WTC11 (cell line): ENCODE measurements around the gene BACH2. TPM values are rescaled to one million over a fixed set of nuclear protein-coding genes. Genes with fewer than 3 reads are reported as not detected.

Experiments used
- ATAC-seq: fragments of 200-7000 bp; cut with Tn5 transposase; 2 replicates; pipeline ENCODE4 v1.10.0; 2021; ENCODE audit warnings: mild to moderate bottlenecking, moderate library complexity
- CTCF ChIA-PET: fragments of 300-600 bp; sonication (Branson Sonifier 250); formaldehyde crosslinking; loops from one replicate; lab custom pipeline; 2021; ENCODE audit warnings: antibody characterized with exemption; lab: Charles Lee
- POLR2A ChIA-PET: fragments of 350-600 bp; sonication (Branson Sonifier 250); formaldehyde crosslinking; loops from one replicate; lab custom pipeline; 2021; ENCODE audit warnings: antibody characterized with exemption; lab: Charles Lee
- DNase-seq: peaks from one replicate; pipeline ENCODE4 v3.0.0; 2021; ENCODE audit warnings: low spot score
- H3K27ac Mint-ChIP-seq: 2 replicates; pipeline ENCODE4 v1.8.0; 2021; ENCODE audit warnings: mixed read lengths
- H3K27me3 Mint-ChIP-seq: 2 replicates; pipeline ENCODE4 v1.8.0; 2021; ENCODE audit warnings: low read depth, mild to moderate bottlenecking, moderate library complexity, mixed read lengths
- H3K36me3 Mint-ChIP-seq: 2 replicates; pipeline ENCODE4 v1.8.0; 2021; ENCODE audit warnings: mixed read lengths
- H3K4me1 Mint-ChIP-seq: 2 replicates; pipeline ENCODE4 v1.8.0; 2022; ENCODE audit warnings: mixed read lengths
- H3K4me3 Mint-ChIP-seq: 2 replicates; pipeline ENCODE4 v1.8.0; 2021; ENCODE audit warnings: mild to moderate bottlenecking, moderate library complexity, mixed read lengths
- H3K9me3 Mint-ChIP-seq: 2 replicates; pipeline ENCODE4 v1.8.0; 2021; ENCODE audit warnings: mixed read lengths
- CREM ChIP-seq: sonication (generic); formaldehyde crosslinking; IDR thresholded peaks from 2 replicates; pipeline ENCODE4 v1.8.1; 2022; ENCODE audit warnings: mild to moderate bottlenecking, missing genetic modification reagents, moderate library complexity
- E2F5 ChIP-seq: sonication (generic); formaldehyde crosslinking; IDR thresholded peaks from 2 replicates; pipeline ENCODE4 v1.8.1; 2022; ENCODE audit warnings: mild to moderate bottlenecking, moderate library complexity, missing genetic modification reagents
- FOXK1 ChIP-seq: sonication (generic); formaldehyde crosslinking; IDR thresholded peaks from 2 replicates; pipeline ENCODE4 v1.8.0; 2022; ENCODE audit warnings: mild to moderate bottlenecking, moderate library complexity, missing genetic modification reagents
- JAZF1 ChIP-seq: fragments of 250-450 bp; sonication (Bioruptor Pico); IDR thresholded peaks from 2 replicates; pipeline ENCODE4 v1.9.0; 2021; ENCODE audit warnings: moderate library complexity, mild to moderate bottlenecking, inconsistent platforms
- JUN ChIP-seq: sonication (generic); formaldehyde crosslinking; IDR thresholded peaks from 2 replicates; pipeline ENCODE4 v1.8.0; 2023; ENCODE audit warnings: mild to moderate bottlenecking, missing genetic modification reagents
- NFATC4 ChIP-seq: fragments of 250-450 bp; sonication (Bioruptor Pico); IDR thresholded peaks from 2 replicates; pipeline ENCODE4 v1.9.0; 2021; ENCODE audit warnings: mild to moderate bottlenecking
- RELA ChIP-seq: sonication (generic); formaldehyde crosslinking; IDR thresholded peaks from 2 replicates; pipeline ENCODE4 v1.8.1; 2022; ENCODE audit warnings: missing genetic modification reagents, mild to moderate bottlenecking, borderline replicate concordance
- RORB ChIP-seq: fragments of 250-450 bp; sonication (Bioruptor Pico); IDR thresholded peaks from 2 replicates; pipeline ENCODE4 v1.9.0; 2021; ENCODE audit warnings: mild to moderate bottlenecking
- SMAD4 ChIP-seq: sonication (generic); formaldehyde crosslinking; IDR thresholded peaks from 2 replicates; pipeline ENCODE4 v1.8.0; 2022; ENCODE audit warnings: mild to moderate bottlenecking, missing genetic modification reagents
- STAT6 ChIP-seq: sonication (generic); formaldehyde crosslinking; conservative IDR thresholded peaks from 2 replicates; pipeline ENCODE4 v1.8.1; 2023; ENCODE audit warnings: mild to moderate bottlenecking, low read depth, missing genetic modification reagents, moderate library complexity
- TEAD1 ChIP-seq: sonication (generic); formaldehyde crosslinking; IDR thresholded peaks from 2 replicates; pipeline ENCODE4 v1.8.0; 2022; ENCODE audit warnings: mild to moderate bottlenecking, missing genetic modification reagents
- TEAD4 ChIP-seq: sonication (generic); formaldehyde crosslinking; IDR thresholded peaks from 2 replicates; pipeline ENCODE4 v1.8.0; 2022; ENCODE audit warnings: mild to moderate bottlenecking, missing genetic modification reagents
- USF2 ChIP-seq: sonication (generic); formaldehyde crosslinking; IDR thresholded peaks from 2 replicates; pipeline ENCODE4 v1.8.1; 2023; ENCODE audit warnings: mild to moderate bottlenecking, missing genetic modification reagents, moderate library complexity
- ZNF396 ChIP-seq: fragments of 250-450 bp; sonication (Bioruptor Pico); IDR thresholded peaks from 2 replicates; pipeline ENCODE4 v1.8.0; 2021; ENCODE audit warnings: mild to moderate bottlenecking, moderate library complexity, borderline replicate concordance
- total RNA-seq: library from RNA; stranded (reverse); gene quantifications from 3 replicates; pipeline ENCODE4 v1.2.3, GENCODE V29; 2021
- TF ChIP-seq, protein P1 (sequence below): sonication (generic); formaldehyde crosslinking; IDR thresholded peaks from 2 replicates; pipeline ENCODE4 v1.8.1; 2022; ENCODE audit warnings: low read depth, mild to moderate bottlenecking, moderate library complexity, missing genetic modification reagents, borderline replicate concordance
- TF ChIP-seq, protein P2 (sequence below): sonication (generic); formaldehyde crosslinking; IDR thresholded peaks from 2 replicates; pipeline ENCODE4 v1.8.0; 2022; ENCODE audit warnings: mild to moderate bottlenecking, missing genetic modification reagents
- TF ChIP-seq, protein P3 (sequence below): fragments of 250-450 bp; sonication (Bioruptor Pico); IDR thresholded peaks from 2 replicates; pipeline ENCODE4 v1.9.0; 2021; ENCODE audit warnings: mild to moderate bottlenecking, borderline replicate concordance
- TF ChIP-seq, protein P4 (sequence below): sonication (generic); formaldehyde crosslinking; IDR thresholded peaks from 2 replicates; pipeline ENCODE4 v1.8.0; 2023; ENCODE audit warnings: mild to moderate bottlenecking, missing genetic modification reagents
- TF ChIP-seq, protein P5 (sequence below): sonication (generic); formaldehyde crosslinking; IDR thresholded peaks from 2 replicates; pipeline ENCODE4 v1.8.1; 2023; ENCODE audit warnings: mild to moderate bottlenecking, missing genetic modification reagents, borderline replicate concordance

The BACH2 gene
- total RNA-seq, 1 experiment from 2014 or later, result 5.9 TPM

GRCh38 chr6:89950446-89950845, 346.2 kb downstream of the BACH2 start (continued):
- TF ChIP-seq, protein P1, sequence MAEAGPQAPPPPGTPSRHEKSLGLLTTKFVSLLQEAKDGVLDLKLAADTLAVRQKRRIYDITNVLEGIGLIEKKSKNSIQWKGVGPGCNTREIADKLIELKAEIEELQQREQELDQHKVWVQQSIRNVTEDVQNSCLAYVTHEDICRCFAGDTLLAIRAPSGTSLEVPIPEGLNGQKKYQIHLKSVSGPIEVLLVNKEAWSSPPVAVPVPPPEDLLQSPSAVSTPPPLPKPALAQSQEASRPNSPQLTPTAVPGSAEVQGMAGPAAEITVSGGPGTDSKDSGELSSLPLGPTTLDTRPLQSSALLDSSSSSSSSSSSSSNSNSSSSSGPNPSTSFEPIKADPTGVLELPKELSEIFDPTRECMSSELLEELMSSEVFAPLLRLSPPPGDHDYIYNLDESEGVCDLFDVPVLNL, result no peak
- TF ChIP-seq CREM (CRISPR knock-in tag), result no peak
- no peak for TF ChIP-seq TEAD1 (CRISPR knock-in tag)
- no peak for TF ChIP-seq FOXK1 (CRISPR knock-in tag)
- no peak for TF ChIP-seq TEAD4 (CRISPR knock-in tag)
- TF ChIP-seq, protein P2, sequence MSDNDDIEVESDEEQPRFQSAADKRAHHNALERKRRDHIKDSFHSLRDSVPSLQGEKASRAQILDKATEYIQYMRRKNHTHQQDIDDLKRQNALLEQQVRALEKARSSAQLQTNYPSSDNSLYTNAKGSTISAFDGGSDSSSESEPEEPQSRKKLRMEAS (CRISPR knock-in tag), result no peak
- TF ChIP-seq SMAD4, result no peak
- TF ChIP-seq, protein P3, sequence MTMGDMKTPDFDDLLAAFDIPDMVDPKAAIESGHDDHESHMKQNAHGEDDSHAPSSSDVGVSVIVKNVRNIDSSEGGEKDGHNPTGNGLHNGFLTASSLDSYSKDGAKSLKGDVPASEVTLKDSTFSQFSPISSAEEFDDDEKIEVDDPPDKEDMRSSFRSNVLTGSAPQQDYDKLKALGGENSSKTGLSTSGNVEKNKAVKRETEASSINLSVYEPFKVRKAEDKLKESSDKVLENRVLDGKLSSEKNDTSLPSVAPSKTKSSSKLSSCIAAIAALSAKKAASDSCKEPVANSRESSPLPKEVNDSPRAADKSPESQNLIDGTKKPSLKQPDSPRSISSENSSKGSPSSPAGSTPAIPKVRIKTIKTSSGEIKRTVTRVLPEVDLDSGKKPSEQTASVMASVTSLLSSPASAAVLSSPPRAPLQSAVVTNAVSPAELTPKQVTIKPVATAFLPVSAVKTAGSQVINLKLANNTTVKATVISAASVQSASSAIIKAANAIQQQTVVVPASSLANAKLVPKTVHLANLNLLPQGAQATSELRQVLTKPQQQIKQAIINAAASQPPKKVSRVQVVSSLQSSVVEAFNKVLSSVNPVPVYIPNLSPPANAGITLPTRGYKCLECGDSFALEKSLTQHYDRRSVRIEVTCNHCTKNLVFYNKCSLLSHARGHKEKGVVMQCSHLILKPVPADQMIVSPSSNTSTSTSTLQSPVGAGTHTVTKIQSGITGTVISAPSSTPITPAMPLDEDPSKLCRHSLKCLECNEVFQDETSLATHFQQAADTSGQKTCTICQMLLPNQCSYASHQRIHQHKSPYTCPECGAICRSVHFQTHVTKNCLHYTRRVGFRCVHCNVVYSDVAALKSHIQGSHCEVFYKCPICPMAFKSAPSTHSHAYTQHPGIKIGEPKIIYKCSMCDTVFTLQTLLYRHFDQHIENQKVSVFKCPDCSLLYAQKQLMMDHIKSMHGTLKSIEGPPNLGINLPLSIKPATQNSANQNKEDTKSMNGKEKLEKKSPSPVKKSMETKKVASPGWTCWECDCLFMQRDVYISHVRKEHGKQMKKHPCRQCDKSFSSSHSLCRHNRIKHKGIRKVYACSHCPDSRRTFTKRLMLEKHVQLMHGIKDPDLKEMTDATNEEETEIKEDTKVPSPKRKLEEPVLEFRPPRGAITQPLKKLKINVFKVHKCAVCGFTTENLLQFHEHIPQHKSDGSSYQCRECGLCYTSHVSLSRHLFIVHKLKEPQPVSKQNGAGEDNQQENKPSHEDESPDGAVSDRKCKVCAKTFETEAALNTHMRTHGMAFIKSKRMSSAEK (CRISPR knock-in tag), result no peak
- no peak for TF ChIP-seq ZNF396 (CRISPR knock-in tag)
- TF ChIP-seq, protein P4, sequence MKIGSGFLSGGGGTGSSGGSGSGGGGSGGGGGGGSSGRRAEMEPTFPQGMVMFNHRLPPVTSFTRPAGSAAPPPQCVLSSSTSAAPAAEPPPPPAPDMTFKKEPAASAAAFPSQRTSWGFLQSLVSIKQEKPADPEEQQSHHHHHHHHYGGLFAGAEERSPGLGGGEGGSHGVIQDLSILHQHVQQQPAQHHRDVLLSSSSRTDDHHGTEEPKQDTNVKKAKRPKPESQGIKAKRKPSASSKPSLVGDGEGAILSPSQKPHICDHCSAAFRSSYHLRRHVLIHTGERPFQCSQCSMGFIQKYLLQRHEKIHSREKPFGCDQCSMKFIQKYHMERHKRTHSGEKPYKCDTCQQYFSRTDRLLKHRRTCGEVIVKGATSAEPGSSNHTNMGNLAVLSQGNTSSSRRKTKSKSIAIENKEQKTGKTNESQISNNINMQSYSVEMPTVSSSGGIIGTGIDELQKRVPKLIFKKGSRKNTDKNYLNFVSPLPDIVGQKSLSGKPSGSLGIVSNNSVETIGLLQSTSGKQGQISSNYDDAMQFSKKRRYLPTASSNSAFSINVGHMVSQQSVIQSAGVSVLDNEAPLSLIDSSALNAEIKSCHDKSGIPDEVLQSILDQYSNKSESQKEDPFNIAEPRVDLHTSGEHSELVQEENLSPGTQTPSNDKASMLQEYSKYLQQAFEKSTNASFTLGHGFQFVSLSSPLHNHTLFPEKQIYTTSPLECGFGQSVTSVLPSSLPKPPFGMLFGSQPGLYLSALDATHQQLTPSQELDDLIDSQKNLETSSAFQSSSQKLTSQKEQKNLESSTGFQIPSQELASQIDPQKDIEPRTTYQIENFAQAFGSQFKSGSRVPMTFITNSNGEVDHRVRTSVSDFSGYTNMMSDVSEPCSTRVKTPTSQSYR (CRISPR knock-in tag), result no peak

GRCh38 chr6:89948876-89949275, 347.8 kb downstream of the BACH2 start:
- Mint-ChIP-seq H3K9me3 (peaks cover 8% of the 10 kb centered on the region), H3K27ac (no peak overlapping the region), H3K4me1 (peaks cover 6% of the 10 kb centered on the region), H3K4me3 (no peak overlapping the region), H3K36me3 (no peaks in the 10 kb centered on the region), H3K27me3 (no peaks in the 10 kb centered on the region)
- ATAC-seq, result no peak
- POLR2A ChIA-PET, result no interaction called here
- DNase-seq, result no peak
- CTCF ChIA-PET, result interaction anchor here (1.0 to 1.2 kb wide), 2 partner anchors 8 to 484 kb away, joined by 3 to 5 read pairs; no protein-coding TSS in a partner anchor
- TF ChIP-seq JUN (CRISPR knock-in tag), result no peak
- TF ChIP-seq RELA (CRISPR knock-in tag), result no peak
- no peak for TF ChIP-seq STAT6 (CRISPR knock-in tag)
- no peak for TF ChIP-seq RORB (CRISPR knock-in tag)
- TF ChIP-seq, protein P2 (CRISPR knock-in tag), result no peak
- TF ChIP-seq USF2 (CRISPR knock-in tag), result no peak
- TF ChIP-seq E2F5, result no peak
- TF ChIP-seq JAZF1, result no peak
- TF ChIP-seq TEAD4 (CRISPR knock-in tag), result no peak
- TF ChIP-seq, protein P5, sequence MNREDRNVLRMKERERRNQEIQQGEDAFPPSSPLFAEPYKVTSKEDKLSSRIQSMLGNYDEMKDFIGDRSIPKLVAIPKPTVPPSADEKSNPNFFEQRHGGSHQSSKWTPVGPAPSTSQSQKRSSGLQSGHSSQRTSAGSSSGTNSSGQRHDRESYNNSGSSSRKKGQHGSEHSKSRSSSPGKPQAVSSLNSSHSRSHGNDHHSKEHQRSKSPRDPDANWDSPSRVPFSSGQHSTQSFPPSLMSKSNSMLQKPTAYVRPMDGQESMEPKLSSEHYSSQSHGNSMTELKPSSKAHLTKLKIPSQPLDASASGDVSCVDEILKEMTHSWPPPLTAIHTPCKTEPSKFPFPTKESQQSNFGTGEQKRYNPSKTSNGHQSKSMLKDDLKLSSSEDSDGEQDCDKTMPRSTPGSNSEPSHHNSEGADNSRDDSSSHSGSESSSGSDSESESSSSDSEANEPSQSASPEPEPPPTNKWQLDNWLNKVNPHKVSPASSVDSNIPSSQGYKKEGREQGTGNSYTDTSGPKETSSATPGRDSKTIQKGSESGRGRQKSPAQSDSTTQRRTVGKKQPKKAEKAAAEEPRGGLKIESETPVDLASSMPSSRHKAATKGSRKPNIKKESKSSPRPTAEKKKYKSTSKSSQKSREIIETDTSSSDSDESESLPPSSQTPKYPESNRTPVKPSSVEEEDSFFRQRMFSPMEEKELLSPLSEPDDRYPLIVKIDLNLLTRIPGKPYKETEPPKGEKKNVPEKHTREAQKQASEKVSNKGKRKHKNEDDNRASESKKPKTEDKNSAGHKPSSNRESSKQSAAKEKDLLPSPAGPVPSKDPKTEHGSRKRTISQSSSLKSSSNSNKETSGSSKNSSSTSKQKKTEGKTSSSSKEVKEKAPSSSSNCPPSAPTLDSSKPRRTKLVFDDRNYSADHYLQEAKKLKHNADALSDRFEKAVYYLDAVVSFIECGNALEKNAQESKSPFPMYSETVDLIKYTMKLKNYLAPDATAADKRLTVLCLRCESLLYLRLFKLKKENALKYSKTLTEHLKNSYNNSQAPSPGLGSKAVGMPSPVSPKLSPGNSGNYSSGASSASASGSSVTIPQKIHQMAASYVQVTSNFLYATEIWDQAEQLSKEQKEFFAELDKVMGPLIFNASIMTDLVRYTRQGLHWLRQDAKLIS (CRISPR knock-in tag), result no peak
- no peak for TF ChIP-seq NFATC4
